IPS-18c (cell line): Measurements from ENCODE around the gene PLXNA2.

Experiments
- H3K4me3 ChIP-seq: 2 replicates; pipeline ENCODE4 v1.7.0; 2013; ENCODE audit warnings: low read depth, mild to moderate bottlenecking, low read length, moderate library complexity; ENCODE audit not compliant: insufficient read depth
- H3K9me3 ChIP-seq: one replicate; pipeline ENCODE4 v1.6.1; 2013; ENCODE audit warnings: mild to moderate bottlenecking, low read length, moderate library complexity; ENCODE audit not compliant: control insufficient read depth, insufficient read depth

Gene PLXNA2

DNA sequence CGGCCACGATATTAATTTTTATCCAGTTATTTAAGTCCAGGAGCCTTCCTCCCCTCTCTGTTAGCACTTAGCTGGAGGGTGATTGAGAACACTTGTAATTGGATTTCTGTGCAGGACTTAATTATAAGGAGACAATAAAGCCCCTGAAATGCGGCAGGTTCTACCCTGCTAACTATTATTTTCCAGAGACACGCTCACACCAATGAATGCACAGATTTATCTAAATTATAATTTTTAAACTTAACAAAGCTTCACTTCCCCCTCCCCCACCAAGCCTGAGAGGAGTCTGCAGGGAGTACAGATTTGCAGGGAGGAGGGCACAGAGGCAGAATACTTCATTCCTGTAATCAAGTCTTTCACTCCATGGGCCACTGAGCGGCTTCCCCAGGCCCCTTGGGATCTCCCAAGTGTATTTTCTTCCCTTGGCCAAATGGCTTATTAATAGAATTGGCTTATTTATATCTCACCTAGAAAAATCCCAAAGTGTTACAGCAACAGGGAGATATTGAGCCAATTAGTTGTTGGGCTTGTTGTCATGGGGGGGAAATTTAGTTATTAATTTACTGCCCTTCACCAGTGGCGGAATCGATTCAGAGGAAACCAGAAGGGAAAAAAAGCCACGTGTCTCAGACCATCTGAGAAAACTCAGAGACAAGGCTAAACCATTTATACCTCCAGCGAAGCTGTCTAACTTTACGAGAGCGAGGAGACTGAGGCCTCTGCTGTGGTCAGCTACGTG is 234.3 kb downstream of the PLXNA2 start:
- H3K4me3 ChIP-seq = no peak overlapping the region
- H3K9me3 ChIP-seq = no peaks in the 10 kb centered on the region

DNA sequence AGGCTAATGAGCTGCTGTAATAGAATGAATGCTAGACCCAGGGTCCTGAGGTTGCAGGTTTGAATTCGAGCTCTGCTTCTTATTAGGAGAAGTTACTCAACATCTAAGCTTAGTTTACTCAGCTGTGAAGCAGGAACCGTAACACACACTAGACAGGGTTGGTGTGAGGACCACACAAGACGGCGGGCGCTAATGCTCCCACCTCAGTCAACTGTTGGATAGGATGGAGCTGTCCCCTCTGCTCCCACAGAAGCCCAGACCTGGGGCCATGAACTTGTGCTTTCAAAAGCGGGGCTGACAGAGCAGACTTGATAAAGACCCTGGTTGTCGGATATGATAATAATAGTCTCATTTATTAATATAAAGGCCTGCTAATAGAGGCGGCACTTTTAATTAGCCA is 234.9 kb downstream of the PLXNA2 start:
- H3K4me3 ChIP-seq = no peak overlapping the region
- no peaks in the 10 kb centered on the region for H3K9me3 ChIP-seq

- Histone ChIP-seq H3K4me3 (no peak overlapping the region), H3K9me3 (no peaks in the 10 kb centered on the region)
These were observed 235.7 kb downstream of the PLXNA2 start for GRCh38 chr1:208008534-208008933.

DNA sequence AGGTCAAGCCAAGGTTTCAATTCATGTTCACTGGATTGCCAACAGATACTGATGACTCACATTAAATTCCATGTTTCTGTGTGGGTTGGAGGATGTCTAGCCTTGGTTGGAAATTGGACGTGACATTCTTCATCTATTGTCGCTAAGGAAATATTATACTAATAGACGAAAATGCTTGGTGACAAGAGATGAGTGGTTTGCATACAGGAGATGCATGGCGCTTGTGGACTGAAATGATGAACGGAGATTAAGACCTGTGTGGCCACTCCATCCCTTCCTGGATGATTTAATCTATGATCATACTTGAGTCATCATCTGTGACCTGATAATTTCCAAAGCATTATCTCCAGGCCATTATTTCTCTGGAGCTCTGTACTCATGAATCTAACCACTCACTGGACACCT is 236.2 kb downstream of the PLXNA2 start:
- no peak overlapping the region for H3K4me3 ChIP-seq
- H3K9me3 ChIP-seq = no peaks in the 10 kb centered on the region

DNA sequence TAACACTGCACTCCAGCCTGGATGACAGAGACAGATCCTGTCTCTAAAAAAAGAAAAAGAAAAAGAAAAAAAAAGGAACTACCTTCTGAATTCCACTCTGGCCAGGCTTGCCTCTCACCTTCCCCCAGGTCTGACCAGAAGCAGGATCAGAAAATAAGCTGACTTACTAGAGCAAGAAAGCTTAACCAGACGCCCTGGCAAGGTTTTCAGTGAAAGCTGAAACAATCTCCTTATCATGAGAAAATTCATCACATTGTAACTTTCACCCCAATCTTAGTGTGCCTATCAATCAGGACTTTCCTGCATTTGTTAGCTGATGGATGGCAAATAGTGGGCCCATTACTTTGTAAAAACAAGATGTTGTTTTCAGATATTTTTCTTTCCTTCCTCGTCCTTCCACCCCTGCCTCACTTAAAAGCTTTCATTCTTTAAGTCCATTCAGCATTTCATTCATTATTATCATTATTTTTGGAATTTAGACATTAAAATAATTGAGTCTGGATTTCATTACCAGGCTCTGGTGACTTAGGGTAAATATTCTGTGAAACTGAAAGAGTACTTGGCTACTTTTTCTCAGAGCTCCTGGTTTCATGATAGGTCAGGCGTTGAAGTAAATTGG is 236.8 kb downstream of the PLXNA2 start:
- H3K9me3 ChIP-seq = no peaks in the 10 kb centered on the region
- no peak overlapping the region for H3K4me3 ChIP-seq

- H3K4me3 ChIP-seq = no peak overlapping the region
- no peaks in the 10 kb centered on the region for H3K9me3 ChIP-seq
These were observed 237.8 kb downstream of the PLXNA2 start for GRCh38 chr1:208006258-208006920.

GRCh38 chr1:208004851-208005250 is 239.3 kb downstream of the PLXNA2 start:
- Histone ChIP-seq H3K4me3 (no peak overlapping the region), H3K9me3 (no peaks in the 10 kb centered on the region)

- Histone ChIP-seq H3K4me3 (no peak overlapping the region), H3K9me3 (no peaks in the 10 kb centered on the region)
These were observed 240.9 kb downstream of the PLXNA2 start for GRCh38 chr1:208003241-208003640.

- Histone ChIP-seq H3K4me3 (no peak overlapping the region), H3K9me3 (no peaks in the 10 kb centered on the region)
These were observed 241.5 kb downstream of the PLXNA2 start for GRCh38 chr1:208002672-208003071.

DNA sequence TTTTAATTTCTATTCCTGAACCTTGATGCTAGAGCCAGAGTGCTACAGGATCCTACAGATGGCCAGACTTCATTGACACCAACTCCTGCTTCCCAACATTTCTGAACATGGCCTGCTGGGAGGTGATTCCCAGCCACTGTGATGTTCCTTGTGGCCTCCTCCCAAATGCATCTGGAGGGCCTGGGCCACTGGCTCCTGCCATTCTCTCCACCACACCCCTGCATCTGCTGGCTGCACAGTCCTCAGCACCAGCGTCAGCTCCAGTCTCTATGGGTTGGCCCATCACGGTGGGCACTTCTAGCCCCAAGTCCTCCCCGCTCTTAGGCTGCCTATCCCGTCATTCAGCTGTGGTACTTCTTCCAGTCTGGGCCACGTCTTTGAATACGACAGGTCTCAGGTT is 242.1 kb downstream of the PLXNA2 start:
- Histone ChIP-seq H3K9me3 (no peaks in the 10 kb centered on the region), H3K4me3 (no peak overlapping the region)

GRCh38 chr1:208000504-208000903 is 243.7 kb downstream of the PLXNA2 start:
- Histone ChIP-seq H3K9me3 (no peaks in the 10 kb centered on the region), H3K4me3 (no peak overlapping the region)

DNA sequence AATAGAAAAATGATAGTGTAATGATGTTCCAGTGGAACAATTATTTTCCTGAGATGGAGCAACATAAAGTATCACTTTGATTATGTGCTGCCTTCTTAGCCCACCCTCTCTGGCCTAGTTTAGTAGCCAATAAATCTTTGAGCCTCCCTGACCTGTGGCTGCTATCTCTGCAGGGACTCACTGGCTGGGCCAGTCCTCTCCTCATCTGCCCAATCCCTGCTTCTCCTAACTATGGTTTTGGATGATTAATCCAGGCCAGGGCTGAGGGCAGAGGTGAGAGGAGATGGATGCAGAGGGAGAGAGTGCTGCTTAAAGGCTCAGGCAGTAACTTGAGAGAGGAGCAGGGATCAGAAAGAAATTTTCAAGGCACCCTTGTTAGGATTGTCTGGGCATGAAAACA is 244.2 kb downstream of the PLXNA2 start:
- no peaks in the 10 kb centered on the region for H3K9me3 ChIP-seq
- H3K4me3 ChIP-seq = no peak overlapping the region

GRCh38 chr1:207999274-207999915 is 244.8 kb downstream of the PLXNA2 start:
- H3K9me3 ChIP-seq = no peaks in the 10 kb centered on the region
- no peak overlapping the region for H3K4me3 ChIP-seq

DNA sequence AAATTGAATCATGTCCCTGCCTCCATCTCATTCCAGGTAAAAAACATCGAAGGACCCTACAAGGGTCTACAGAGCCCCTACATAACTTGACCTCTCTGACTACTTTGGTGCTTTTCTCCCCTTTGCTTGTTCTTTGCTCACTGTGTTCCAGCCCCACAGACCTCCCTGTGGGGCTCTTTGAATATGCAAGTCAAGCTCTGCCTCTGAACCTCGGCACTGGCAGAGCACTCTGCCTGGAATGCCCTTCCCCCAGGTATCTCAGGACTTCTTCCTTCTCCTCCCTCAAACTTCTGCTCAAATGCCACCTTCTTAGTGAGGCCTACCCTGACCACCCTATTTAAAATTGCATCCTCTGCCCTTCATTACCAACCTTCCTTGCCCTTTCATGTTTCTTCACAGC is 245.5 kb downstream of the PLXNA2 start:
- no peak overlapping the region for H3K4me3 ChIP-seq
- H3K9me3 ChIP-seq = no peaks in the 10 kb centered on the region

- H3K9me3 ChIP-seq = no peaks in the 10 kb centered on the region
- no peak overlapping the region for H3K4me3 ChIP-seq
These were observed 246.5 kb downstream of the PLXNA2 start for GRCh38 chr1:207997486-207998268.

DNA sequence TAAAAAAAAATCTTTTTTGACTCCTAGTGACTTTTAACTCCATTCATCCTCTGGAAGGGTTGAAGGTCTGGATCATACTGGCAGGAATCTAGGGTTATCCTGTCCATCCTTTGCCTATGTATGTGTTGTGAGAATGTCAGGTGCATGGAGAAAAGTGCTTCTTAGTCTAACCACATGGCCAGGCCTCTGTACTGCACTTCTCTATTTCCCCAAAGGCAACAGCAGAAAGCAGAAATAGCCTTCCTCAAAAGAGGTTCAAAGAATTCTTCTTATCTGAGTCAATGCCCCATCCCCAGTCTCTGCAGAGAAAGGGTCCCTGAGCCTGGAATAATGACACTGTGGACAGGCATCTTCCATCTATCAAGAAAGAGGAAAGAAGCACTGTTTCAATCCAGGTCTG is 247.5 kb downstream of the PLXNA2 start:
- H3K9me3 ChIP-seq = no peaks in the 10 kb centered on the region
- no peak overlapping the region for H3K4me3 ChIP-seq

DNA sequence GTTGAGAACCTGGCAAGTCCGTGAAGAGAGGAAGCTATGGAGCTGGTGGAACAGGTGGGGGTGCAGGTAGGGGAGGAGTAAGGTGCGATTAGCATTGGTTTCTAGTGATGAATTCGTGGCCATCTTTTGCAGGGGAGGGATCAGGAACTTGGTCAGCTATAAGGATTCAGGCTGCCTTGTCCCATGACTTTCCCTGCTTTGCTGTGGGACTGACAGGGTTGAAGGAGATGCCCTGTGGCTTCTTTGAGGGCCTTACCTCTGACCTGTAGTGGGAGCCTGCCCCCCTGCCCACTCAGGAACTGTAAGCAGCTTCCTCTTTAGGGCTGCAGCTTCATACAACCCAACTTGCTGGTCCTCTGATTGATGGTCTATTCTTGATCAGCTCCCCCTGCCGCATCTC is 248.6 kb downstream of the PLXNA2 start:
- Histone ChIP-seq H3K9me3 (no peaks in the 10 kb centered on the region), H3K4me3 (no peak overlapping the region)
